ENCODE measurements around the gene LRRFIP1. TPM values are rescaled to one million over a fixed set of nuclear protein-coding genes. Genes with fewer than 3 reads are reported as not detected.

The LRRFIP1 gene
- total and polyA plus RNA-seq, 2 of the 13 experiments (the other 11 are each of a cell fraction or from before 2014, with no cell fraction given) = 15.9 to 40.5 TPM

DNA sequence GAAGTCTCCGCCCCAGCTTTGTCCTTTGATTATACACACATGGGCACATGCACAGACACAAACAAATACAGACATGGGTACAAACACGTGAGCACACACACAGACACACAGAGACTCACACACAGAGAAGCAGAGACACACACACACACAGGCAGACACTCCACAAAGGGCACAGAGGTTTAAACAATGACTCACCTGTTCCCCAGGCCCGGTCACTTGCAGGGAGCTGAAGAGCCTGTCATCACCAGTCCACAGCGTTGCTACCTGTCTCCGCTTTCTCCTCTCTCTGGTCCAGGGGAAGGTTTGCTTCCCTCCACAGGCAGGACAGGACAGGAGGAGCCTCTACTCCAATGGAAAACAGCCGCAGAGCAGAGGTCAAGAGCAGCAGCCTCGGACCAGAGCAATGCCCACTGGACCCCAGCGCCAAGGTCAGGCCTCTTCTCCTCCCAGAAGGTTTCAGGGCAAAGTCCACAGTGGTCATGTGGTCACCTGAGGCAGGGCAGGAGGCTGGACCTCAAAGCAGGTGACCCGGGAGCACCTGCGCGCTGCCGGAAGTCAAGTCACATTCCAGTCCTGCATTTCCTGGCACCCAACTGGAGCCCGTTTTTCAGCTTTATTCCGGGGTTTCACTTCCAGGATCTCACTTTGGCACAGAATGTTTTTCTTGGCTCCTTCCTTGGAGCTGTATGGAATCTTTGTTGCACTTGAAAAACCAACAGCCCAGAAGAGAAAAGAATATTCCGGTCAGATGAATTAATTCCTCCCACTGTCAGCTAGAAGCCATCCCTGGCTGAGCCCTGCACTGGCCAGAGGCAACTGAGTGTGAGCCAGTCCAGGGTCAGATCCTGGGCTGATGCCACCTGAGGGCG, 36.9 kb upstream of the LRRFIP1 start, which contains the start of gene RAB17 (continued):
- TF ChIP-seq, protein P1, sequence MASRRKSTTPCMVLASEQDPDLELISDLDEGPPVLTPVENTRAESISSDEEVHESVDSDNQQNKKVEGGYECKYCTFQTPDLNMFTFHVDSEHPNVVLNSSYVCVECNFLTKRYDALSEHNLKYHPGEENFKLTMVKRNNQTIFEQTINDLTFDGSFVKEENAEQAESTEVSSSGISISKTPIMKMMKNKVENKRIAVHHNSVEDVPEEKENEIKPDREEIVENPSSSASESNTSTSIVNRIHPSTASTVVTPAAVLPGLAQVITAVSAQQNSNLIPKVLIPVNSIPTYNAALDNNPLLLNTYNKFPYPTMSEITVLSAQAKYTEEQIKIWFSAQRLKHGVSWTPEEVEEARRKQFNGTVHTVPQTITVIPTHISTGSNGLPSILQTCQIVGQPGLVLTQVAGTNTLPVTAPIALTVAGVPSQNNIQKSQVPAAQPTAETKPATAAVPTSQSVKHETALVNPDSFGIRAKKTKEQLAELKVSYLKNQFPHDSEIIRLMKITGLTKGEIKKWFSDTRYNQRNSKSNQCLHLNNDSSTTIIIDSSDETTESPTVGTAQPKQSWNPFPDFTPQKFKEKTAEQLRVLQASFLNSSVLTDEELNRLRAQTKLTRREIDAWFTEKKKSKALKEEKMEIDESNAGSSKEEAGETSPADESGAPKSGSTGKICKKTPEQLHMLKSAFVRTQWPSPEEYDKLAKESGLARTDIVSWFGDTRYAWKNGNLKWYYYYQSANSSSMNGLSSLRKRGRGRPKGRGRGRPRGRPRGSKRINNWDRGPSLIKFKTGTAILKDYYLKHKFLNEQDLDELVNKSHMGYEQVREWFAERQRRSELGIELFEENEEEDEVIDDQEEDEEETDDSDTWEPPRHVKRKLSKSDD (CRISPR knock-in tag; IDR thresholded peaks at IDR 0.05; ENCODE audit: low read depth) = peak; percentile 74; the same call in 1 of the 2 replicates
- TF ChIP-seq GATAD2A (CRISPR knock-in tag; IDR thresholded peaks at IDR 0.05) (peak; percentile 97), ZBTB42 (CRISPR knock-in tag; IDR thresholded peaks at IDR 0.05) (peak; percentile 73; the same call in 1 of the 2 replicates), IRX3 (CRISPR knock-in tag; IDR thresholded peaks at IDR 0.05; ENCODE audit: borderline replicate concordance, low read depth) (0 out of 2 replicates have a peak, but pooled peaks have one; percentile 65), RFXAP (CRISPR knock-in tag; IDR thresholded peaks at IDR 0.05; ENCODE audit: borderline replicate concordance) (peak; percentile 92; the same call in 1 of the 2 replicates), PPARG (CRISPR knock-in tag; conservative IDR thresholded peaks at IDR 0.05) (peak; percentile 78), NR2F1 (CRISPR knock-in tag; IDR thresholded peaks at IDR 0.05) (peak; percentile 90 to 97), ZNF530 (CRISPR knock-in tag; IDR thresholded peaks at IDR 0.05; ENCODE audit: low read depth) (no peak), CHD2 (IDR thresholded peaks at IDR 0.05; ENCODE audit: low read depth, low read length) (0 out of 2 replicates have a peak, but pooled peaks have one; percentile 21), EP300 (IDR thresholded peaks at IDR 0.05; ENCODE audit: low read depth in 2 of 2, low read length in 2 of 2) (peak; percentile 47 to 88; a peak in 2 of 4 replicates), EP300 (CRISPR knock-in tag; IDR thresholded peaks at IDR 0.05; ENCODE audit: borderline replicate concordance) (peak; percentile 73; the same call in 1 of the 2 replicates), SAFB2 (CRISPR knock-in tag; IDR thresholded peaks at IDR 0.05; ENCODE audit: borderline replicate concordance, low read depth) (peak; percentile 97)
- TF ChIP-seq, protein P2, sequence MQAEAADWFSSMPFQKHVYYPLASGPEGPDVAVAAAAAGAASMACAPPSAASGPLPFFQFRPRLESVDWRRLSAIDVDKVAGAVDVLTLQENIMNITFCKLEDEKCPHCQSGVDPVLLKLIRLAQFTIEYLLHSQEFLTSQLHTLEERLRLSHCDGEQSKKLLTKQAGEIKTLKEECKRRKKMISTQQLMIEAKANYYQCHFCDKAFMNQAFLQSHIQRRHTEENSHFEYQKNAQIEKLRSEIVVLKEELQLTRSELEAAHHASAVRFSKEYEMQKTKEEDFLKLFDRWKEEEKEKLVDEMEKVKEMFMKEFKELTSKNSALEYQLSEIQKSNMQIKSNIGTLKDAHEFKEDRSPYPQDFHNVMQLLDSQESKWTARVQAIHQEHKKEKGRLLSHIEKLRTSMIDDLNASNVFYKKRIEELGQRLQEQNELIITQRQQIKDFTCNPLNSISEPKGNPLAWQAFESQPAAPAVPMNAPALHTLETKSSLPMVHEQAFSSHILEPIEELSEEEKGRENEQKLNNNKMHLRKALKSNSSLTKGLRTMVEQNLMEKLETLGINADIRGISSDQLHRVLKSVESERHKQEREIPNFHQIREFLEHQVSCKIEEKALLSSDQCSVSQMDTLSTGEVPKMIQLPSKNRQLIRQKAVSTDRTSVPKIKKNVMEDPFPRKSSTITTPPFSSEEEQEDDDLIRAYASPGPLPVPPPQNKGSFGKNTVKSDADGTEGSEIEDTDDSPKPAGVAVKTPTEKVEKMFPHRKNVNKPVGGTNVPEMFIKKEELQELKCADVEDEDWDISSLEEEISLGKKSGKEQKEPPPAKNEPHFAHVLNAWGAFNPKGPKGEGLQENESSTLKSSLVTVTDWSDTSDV (CRISPR knock-in tag; IDR thresholded peaks at IDR 0.05) = 0 out of 2 replicates have a peak, but pooled peaks have one; percentile 16
- TF ChIP-seq, protein P3, sequence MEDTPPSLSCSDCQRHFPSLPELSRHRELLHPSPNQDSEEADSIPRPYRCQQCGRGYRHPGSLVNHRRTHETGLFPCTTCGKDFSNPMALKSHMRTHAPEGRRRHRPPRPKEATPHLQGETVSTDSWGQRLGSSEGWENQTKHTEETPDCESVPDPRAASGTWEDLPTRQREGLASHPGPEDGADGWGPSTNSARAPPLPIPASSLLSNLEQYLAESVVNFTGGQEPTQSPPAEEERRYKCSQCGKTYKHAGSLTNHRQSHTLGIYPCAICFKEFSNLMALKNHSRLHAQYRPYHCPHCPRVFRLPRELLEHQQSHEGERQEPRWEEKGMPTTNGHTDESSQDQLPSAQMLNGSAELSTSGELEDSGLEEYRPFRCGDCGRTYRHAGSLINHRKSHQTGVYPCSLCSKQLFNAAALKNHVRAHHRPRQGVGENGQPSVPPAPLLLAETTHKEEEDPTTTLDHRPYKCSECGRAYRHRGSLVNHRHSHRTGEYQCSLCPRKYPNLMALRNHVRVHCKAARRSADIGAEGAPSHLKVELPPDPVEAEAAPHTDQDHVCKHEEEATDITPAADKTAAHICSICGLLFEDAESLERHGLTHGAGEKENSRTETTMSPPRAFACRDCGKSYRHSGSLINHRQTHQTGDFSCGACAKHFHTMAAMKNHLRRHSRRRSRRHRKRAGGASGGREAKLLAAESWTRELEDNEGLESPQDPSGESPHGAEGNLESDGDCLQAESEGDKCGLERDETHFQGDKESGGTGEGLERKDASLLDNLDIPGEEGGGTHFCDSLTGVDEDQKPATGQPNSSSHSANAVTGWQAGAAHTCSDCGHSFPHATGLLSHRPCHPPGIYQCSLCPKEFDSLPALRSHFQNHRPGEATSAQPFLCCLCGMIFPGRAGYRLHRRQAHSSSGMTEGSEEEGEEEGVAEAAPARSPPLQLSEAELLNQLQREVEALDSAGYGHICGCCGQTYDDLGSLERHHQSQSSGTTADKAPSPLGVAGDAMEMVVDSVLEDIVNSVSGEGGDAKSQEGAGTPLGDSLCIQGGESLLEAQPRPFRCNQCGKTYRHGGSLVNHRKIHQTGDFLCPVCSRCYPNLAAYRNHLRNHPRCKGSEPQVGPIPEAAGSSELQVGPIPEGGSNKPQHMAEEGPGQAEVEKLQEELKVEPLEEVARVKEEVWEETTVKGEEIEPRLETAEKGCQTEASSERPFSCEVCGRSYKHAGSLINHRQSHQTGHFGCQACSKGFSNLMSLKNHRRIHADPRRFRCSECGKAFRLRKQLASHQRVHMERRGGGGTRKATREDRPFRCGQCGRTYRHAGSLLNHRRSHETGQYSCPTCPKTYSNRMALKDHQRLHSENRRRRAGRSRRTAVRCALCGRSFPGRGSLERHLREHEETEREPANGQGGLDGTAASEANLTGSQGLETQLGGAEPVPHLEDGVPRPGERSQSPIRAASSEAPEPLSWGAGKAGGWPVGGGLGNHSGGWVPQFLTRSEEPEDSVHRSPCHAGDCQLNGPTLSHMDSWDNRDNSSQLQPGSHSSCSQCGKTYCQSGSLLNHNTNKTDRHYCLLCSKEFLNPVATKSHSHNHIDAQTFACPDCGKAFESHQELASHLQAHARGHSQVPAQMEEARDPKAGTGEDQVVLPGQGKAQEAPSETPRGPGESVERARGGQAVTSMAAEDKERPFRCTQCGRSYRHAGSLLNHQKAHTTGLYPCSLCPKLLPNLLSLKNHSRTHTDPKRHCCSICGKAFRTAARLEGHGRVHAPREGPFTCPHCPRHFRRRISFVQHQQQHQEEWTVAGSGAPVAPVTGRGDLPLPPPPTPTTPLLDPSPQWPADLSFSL (CRISPR knock-in tag; IDR thresholded peaks at IDR 0.05) = peak; percentile 97
- TF ChIP-seq, protein P4, sequence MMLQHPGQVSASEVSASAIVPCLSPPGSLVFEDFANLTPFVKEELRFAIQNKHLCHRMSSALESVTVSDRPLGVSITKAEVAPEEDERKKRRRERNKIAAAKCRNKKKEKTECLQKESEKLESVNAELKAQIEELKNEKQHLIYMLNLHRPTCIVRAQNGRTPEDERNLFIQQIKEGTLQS (CRISPR knock-in tag; IDR thresholded peaks at IDR 0.05) = peak; percentile 62; the same call in 1 of the 2 replicates

All from HepG2 (cell line).